ENCODE data around the gene BRCA1. TPM values are rescaled to one million over a fixed set of nuclear protein-coding genes. Genes with fewer than 3 reads are reported as not detected.

The BRCA1 gene
- total RNA-seq, 2 donors from 2014 or later, result 41.6 to 111 TPM

DNA sequence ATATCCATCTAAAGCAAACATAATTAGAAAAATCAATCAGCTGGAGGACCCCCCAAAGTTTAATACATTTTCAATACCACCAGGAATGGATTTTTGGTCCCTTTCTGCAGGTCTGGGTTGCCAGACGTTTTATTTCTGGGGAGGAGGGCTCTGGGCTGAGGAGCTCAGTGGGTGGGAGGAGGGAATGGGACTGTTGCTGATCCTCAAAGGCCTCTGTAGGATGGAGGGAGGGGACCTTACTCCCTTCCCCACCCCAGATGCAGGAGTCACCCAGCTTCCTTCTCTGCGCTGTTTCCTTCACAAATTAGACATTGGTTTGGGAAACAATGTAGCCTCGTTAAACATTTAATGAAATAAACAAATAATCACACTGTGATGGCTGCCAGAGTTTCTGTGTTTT is 93.5 kb downstream of the BRCA1 start:
- no peak for DNase-seq (ENCODE audit: low spot score)
- no peaks in the 10 kb centered on the region for H3K4me1 Mint-ChIP-seq (ENCODE audit: low read depth in 2 of 2)
- no peaks in the 10 kb centered on the region for H3K27me3 Mint-ChIP-seq
- H3K4me3 Mint-ChIP-seq, result no peak overlapping the region
- no peaks in the 10 kb centered on the region for H3K9me3 Mint-ChIP-seq
- H3K36me3 Mint-ChIP-seq, result no peaks in the 10 kb centered on the region
- ATAC-seq, result no peak
- H3K27ac Mint-ChIP-seq, result no peak overlapping the region

DNA sequence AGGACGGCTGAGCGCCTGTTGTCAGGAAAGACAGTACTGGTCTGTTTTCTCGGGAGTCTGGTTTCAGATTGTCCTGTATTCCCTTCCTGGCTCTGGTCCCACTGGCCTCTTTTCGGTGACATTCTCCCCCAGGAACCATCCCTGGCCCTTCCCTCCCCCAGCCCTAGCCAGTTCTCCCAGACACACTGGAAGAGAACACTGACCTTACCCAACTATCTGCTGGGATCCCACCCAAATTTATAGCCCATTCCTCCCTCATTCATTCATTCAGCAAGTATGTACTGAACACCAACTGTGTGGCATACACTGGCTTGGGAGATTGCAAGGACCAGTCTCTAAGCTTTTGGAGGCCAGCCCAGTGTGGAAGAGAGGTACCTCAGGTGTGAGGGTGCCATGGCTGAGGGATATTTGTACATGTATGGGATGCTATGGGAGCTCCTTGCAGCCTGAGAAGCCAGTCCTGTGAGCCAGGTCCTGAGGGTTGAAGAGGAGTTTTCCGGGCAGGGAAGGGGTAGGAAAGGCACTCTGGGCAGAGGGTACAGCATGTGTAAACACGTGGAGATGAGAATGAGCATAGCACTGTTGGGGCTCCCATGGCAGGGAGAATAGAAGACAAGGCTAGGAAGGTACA is 94.9 kb downstream of the BRCA1 start:
- Mint-ChIP-seq H3K36me3 (no peaks in the 10 kb centered on the region), H3K27ac (no peak overlapping the region), H3K4me3 (no peak overlapping the region), H3K9me3 (no peaks in the 10 kb centered on the region), H3K4me1 (ENCODE audit: low read depth in 2 of 2) (peaks cover 0 to 3% of the 10 kb centered on the region in 2 donors), H3K27me3 (no peaks in the 10 kb centered on the region)
- no peak for DNase-seq (ENCODE audit: low spot score)
- no peak for ATAC-seq

DNA sequence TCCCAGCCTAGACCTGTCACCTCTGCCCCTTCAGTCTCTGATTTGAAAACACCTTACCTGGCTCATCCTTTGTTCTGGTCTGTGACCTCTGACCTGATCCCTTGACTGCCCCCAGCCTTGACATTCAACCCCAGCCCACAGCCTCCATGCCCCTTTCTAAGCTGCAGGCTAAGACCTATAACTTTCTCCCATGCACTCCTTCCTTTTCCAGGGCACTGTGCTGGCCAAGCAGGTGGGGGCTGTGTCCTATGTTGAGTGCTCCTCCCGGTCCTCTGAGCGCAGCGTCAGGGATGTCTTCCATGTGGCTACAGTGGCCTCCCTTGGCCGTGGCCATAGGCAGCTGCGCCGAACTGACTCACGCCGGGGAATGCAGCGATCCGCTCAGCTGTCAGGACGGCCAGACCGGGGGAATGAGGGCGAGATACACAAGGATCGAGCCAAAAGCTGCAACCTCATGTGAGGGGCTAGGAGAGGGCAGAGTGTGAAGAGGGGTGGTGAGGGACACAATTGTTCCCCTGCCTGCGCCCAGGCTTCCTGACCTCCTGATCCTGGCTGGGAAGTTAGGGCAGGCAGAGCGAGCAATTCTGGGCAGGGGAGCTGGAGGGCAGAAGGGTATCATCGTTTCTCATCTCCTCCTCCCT is 96.8 kb downstream of the BRCA1 start:
- no peak for DNase-seq (ENCODE audit: low spot score)
- H3K4me1 Mint-ChIP-seq (ENCODE audit: low read depth in 2 of 2), result peaks cover 8 to 11% of the 10 kb centered on the region in 2 donors
- no peaks in the 10 kb centered on the region for H3K36me3 Mint-ChIP-seq
- H3K27me3 Mint-ChIP-seq, result no peaks in the 10 kb centered on the region
- no peak for ATAC-seq
- H3K9me3 Mint-ChIP-seq, result no peaks in the 10 kb centered on the region
- no peak overlapping the region for H3K27ac Mint-ChIP-seq
- no peak overlapping the region for H3K4me3 Mint-ChIP-seq

DNA sequence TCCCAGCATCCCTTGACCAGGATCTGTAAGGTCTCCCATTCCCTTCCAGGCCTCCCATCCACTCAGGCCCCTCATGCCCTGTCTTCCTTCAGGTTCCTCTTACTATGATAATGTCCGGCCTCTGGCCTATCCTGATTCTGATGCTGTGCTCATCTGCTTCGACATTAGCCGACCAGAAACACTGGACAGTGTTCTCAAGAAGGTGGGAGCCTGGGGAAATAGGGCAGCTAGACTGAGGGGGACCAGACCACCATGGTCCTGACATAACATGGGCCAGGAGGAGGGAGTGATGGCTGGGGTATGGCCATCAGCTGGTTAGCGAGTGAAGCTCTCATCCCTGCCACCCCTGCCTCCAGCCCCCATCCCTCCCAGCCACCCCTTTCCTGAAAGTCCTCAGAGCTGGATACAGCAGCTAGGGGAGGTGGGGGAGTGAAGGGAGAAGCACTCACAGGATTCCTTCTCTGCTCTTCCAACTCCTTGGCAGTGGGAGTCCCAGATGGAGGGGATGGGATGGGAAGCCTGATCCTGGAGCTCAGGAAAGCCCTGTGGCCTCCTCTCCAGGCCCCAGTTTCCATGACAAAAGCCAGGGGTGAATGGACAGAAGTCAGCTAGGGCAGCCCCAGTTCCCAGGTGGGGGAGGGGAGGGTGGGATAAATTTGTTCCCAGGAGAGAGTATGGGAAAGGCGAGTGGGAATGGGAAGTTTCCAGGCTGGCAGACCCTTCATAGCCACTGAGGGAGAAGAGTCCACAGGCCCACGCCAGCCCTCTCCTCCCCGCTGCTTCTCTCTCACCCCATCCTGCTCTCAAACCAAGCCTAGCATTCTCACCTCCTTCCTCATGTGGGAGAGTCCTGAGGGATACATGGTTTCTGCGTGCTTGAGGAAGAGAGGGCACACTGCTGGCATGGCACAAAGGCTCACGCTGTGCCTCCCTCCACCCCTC is 97.8 kb downstream of the BRCA1 start:
- Mint-ChIP-seq H3K27me3 (no peaks in the 10 kb centered on the region), H3K27ac (no peak overlapping the region), H3K36me3 (no peaks in the 10 kb centered on the region), H3K4me1 (ENCODE audit: low read depth in 2 of 2) (peaks cover 8 to 11% of the 10 kb centered on the region in 2 donors), H3K4me3 (no peak overlapping the region), H3K9me3 (no peaks in the 10 kb centered on the region)
- ATAC-seq, result no peak
- no peak for DNase-seq (ENCODE audit: low spot score)

DNA sequence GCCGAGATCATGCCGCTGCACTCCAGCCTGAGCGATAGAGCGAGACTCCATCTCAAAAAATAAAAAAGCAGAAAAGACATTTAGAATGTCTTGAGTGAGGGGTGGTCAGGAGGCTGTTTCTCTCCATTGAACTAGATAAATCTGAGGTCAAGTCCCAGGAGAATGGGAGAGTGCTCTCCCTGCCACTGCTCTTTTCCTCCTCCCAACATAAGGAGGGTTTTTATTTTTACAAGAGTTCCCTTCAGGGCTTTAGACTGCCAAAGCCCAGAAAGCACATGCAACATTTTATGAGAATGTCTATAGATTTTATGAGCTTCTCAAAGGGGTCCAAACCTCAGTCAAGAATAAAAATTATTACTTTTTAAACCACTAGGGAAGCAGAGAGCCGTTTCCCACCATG is 98.6 kb downstream of the BRCA1 start:
- no peaks in the 10 kb centered on the region for H3K9me3 Mint-ChIP-seq
- no peaks in the 10 kb centered on the region for H3K27me3 Mint-ChIP-seq
- DNase-seq (ENCODE audit: low spot score) (no peak), ATAC-seq (no peak)
- no peaks in the 10 kb centered on the region for H3K36me3 Mint-ChIP-seq
- no peak overlapping the region for H3K4me3 Mint-ChIP-seq
- H3K4me1 Mint-ChIP-seq (ENCODE audit: low read depth in 2 of 2), result peaks cover 8 to 11% of the 10 kb centered on the region in 2 donors
- no peak overlapping the region for H3K27ac Mint-ChIP-seq

DNA sequence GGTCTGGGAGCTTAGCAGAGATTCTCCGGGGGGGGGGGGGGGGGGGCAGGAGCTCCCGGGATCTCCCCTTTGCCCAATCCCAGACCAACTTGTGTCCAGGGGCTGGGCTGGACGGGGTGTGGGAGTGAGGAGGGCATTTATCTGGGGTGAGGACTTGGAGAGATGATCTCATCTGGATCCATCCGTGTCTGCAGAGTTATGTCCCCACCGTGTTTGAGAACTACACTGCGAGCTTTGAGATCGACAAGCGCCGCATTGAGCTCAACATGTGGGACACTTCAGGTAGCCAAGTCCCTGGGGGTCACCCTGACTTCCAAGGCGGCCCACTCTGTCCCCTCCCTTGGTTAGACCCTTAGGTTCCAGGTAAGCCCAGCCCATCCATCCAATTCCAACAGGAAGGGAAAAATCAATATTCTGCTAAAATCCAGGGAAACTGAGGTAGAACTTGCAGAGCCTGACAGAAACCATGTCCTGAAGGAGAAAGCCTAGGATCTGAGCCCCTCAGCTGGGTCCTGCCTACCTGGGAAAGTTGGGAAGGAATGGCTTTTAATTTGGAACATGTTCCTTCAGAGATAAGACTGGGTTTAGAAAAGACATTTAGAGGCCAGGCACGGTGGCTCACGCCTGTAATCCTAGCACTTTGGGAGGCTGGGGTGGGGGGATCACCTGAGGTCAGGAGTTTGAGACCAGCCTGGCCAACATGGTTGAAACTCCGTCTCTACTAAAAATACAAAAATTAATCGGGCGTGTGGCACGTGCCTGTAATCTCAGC is 99.2 kb downstream of the BRCA1 start:
- no peak for ATAC-seq
- DNase-seq (ENCODE audit: low spot score), result no peak
- Mint-ChIP-seq H3K9me3 (no peaks in the 10 kb centered on the region), H3K27ac (no peak overlapping the region), H3K36me3 (no peaks in the 10 kb centered on the region), H3K4me3 (peak overlapping the region; percentile 79), H3K4me1 (ENCODE audit: low read depth in 2 of 2) (peaks cover 11 to 15% of the 10 kb centered on the region in 2 donors), H3K27me3 (no peaks in the 10 kb centered on the region)

DNA sequence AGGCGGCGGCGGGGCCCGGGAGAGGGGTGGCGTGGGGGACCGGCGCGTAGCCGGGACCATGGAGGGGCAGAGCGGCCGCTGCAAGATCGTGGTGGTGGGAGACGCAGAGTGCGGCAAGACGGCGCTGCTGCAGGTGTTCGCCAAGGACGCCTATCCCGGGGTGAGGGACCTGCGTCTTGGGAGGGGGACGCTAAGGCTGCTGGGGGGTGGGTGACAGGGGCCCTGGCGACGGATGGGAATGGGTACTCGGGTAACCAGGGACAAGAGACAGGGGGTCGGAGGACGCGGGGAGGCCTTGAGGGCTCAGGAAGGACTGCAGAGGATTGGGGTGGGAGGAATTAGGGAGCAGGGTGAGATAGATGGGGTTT is 99.9 kb downstream of the BRCA1 start:
- no peak for DNase-seq (ENCODE audit: low spot score)
- Mint-ChIP-seq H3K27ac (peak overlapping the region in 1 of 2 donors; percentile 80), H3K27me3 (no peaks in the 10 kb centered on the region), H3K4me1 (ENCODE audit: low read depth in 2 of 2) (peaks cover 13 to 18% of the 10 kb centered on the region in 2 donors), H3K36me3 (no peaks in the 10 kb centered on the region), H3K9me3 (no peaks in the 10 kb centered on the region), H3K4me3 (peak overlapping the region; percentile 79)
- ATAC-seq, result no peak

DNA sequence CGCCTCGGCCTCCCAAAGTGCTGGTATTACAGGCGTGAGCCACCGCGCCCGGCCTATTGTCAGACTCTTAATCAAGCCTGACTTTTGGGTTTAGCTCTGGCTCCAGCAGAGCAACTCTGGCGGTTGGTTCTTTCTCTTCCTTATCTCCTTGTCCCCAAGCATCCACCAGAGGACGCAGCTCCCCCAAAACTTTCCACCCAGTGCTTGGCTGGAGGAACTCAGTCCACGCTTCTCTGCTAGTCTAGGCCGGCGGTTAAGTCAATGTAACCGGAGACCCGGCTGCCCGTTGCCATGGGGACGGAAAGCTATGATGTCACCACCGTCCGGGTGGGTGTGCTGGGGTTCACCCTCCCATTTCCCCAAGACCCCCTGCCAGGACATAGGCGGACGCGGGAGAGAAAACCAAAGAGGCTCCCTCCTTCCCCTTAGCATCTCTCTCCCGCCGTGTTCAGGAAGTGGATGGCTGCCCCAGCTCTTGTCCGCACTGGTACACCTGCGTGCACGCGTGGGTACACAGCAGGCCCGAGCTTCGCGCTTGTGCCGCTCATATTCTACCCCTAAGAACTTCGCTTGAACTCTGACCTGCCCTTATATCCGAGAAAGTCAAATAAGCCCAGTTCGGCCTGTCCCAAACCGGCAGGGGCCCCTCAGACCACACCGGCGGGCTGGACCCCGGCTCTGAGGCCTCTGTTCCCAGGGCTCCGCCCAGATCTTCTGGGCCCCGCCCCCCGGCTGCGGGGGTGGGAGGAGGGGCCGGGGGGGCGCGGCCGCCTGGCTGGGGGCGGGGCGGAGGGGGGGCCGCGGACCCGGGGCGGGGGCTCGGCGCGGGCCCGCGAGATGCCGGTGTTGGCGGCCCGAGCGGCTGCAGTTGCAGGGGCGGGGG is 100.5 kb downstream of the BRCA1 start, which contains the start of gene RND2:
Gene RND2, plus strand, starts transcription at position 825 of the 883 bp plus-strand sequence. CDS start 117 bp downstream, outside the sequence.
- ATAC-seq (peak; percentile 70 to 84), DNase-seq (ENCODE audit: low spot score) (peak; percentile 77)
- Mint-ChIP-seq H3K27ac (peak within 1 kb of the TSS; percentile 55 to 80), H3K4me1 (ENCODE audit: low read depth in 2 of 2) (peaks cover 13 to 21% of the 10 kb centered on the region in 2 donors), H3K9me3 (no peaks in the 10 kb centered on the region), H3K4me3 (peak within 1 kb of the TSS; percentile 92), H3K36me3 (no peaks in the 10 kb centered on the region), H3K27me3 (no peaks in the 10 kb centered on the region)

DNA sequence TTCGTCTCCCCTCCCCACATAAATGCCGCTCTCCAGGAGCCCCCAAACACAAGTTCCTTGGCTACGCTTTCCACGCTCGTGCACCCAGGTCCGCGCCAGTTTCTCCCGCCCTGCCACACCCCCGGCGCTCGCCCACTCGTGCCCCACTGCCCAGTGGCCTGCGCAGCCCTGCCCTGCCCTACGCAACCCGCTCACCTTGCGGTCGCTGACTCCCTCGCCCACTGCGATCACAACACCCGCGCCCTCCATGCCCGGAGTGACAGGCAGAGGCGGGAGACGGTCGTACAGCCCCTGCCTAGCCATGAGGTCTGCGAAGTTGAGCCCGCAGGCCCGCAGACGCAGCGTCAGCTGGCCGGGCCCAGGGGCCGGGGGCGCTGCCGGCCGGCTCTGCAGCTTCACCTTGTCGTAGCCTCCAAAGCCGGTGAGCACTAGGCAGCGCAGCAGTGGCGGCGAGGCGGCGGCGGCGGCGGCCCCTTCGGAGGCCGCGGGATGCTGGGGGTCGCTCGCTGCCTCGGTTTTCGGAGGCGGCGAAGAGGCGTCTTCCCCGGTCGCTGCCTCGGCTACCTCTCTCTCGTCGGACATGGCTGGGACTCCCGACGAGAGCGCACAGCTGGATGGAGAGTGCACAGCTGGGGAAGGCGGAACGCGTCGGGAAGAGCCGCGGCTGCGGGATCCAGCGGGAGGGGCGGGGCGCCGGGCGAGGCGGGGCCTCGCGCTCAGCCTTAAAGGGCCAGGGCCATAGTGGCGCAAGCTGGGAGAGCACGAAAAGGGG is 103.2 kb downstream of the BRCA1 start, which contains the start of gene VAT1:
Gene VAT1, minus strand, starts transcription at position 645 of the 772 bp plus-strand sequence. Its CDS starts 63 bp downstream, at position 582.
- ATAC-seq (peak; percentile 72 to 85), DNase-seq (ENCODE audit: low spot score) (peak; percentile 71)
- no peak within 1 kb of the TSS for H3K27ac Mint-ChIP-seq
- no peaks in the 10 kb centered on the region for H3K9me3 Mint-ChIP-seq
- H3K4me1 Mint-ChIP-seq (ENCODE audit: low read depth in 2 of 2), result peaks cover 13 to 32% of the 10 kb centered on the region in 2 donors
- H3K36me3 Mint-ChIP-seq, result no peaks in the 10 kb centered on the region
- H3K27me3 Mint-ChIP-seq, result no peaks in the 10 kb centered on the region
- peak within 1 kb of the TSS; percentile 82 for H3K4me3 Mint-ChIP-seq

DNA sequence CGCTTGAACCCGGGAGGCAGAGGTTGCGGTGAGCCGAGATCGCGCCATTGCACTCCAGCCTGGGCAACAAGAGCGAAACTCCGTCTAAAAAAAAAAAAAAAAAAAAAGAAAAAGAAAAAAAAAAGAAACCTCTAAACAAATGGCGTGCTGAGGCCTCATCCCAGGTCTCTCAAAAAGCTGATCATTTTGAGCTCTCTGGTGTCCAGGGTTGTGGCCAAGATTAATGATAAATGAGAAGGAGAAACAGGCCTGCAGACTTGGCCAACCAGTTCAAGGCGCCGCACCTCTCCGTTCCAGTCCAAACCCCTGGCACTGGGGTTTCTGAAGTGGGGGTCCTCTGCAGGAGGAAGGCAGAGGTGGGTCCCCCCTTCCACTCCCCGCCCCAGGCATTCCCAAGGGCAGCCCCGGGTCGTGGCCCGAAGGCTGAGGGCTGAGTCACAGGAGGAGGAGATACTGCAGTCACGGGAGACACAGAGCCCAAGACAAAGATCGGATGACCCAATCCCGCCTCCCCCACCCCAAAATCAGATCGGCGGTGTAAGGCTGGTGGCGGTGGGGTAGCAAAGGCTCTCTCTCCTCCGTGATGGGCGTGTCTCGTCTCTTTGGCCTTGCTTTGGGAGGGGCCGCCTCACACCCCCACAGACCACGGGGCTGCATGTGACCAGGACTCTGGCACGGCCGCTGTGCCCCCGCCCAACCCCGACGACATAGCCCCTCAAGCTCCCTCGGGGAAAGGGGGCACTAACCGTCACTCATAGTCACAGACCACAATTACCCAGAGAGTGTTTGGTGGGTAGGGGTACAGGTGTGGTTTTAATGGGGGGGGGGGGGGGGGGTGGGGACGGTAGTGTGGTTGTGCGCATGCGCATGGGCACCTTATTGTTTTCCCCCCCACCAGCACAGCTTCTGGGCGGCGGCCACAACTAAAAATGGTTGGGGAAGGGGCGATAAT is 104.1 kb downstream of the BRCA1 start:
- no peak for ATAC-seq
- no peak for DNase-seq (ENCODE audit: low spot score)
- Mint-ChIP-seq H3K27me3 (no peaks in the 10 kb centered on the region), H3K36me3 (no peaks in the 10 kb centered on the region), H3K9me3 (no peaks in the 10 kb centered on the region), H3K4me3 (peak overlapping the region; percentile 82), H3K4me1 (ENCODE audit: low read depth in 2 of 2) (peaks cover 13 to 32% of the 10 kb centered on the region in 2 donors), H3K27ac (no peak overlapping the region)

DNA sequence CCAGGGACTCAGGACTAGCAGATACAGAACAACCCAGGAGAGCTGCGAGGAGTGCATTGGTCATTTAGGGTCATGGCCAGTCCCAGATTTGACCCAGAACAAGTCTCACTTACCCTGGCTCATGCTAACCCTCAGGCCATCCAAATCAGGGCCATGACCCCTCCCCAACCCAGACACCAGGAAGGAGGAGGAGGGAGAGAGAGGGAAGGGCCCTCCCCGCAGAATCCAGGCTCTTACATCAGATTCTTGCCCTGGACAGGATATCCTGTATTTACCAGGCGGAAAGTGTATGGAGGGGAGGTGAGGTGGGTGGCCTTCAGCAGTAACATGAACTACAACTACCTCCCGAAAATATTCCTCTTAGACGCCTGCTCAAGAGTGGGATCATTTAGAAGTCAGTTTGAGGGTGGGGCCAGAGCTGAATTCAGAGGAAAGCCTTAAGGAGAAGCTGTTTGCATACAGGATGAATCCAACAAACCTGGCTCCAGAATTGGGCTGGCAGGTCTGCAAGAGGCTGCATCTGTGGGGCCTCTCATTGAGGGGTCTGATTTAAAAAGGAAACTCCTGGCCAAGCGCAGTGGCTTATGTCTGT is 105.0 kb downstream of the BRCA1 start:
- no peaks in the 10 kb centered on the region for H3K9me3 Mint-ChIP-seq
- peaks cover 13 to 32% of the 10 kb centered on the region in 2 donors for H3K4me1 Mint-ChIP-seq (ENCODE audit: low read depth in 2 of 2)
- ATAC-seq (no peak), DNase-seq (ENCODE audit: low spot score) (no peak)
- no peaks in the 10 kb centered on the region for H3K36me3 Mint-ChIP-seq
- H3K27ac Mint-ChIP-seq, result no peak overlapping the region
- H3K27me3 Mint-ChIP-seq, result no peaks in the 10 kb centered on the region
- peak overlapping the region; percentile 82 for H3K4me3 Mint-ChIP-seq
